EH (cell line): ENCODE measurements around the gene TUT4.
A peak's percentile ranks its signal among the peaks of the same experiment; 100 is the strongest.

Experiments
- DNase-seq: peaks from one replicate; pipeline ENCODE4 v3.0.0-alpha.2; 2015; ENCODE audit warnings: low read depth

Gene TUT4

GRCh38 chr1:52461821-52462220 lies 91.1 kb downstream of the TUT4 start:
- no peak for DNase-seq

DNA sequence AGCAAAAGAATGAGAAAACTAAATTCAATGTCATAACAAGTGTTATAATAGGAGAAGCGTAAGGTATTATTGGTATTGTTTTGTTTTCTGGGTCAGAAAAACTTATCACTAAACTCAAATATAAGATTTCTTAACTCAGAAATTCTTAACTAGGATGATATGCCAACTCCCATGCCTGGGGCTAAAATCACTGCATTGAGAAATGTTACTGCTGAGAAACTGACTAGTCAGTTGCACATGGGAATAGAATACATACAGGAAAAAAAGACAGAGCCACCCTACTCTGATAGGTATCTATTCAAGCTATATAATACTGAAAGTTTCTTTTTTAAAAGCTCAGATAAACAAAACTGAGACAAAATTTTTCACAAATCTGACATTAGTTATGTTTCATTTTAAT lies 92.2 kb downstream of the TUT4 start:
- peak; percentile 27 for DNase-seq

GRCh38 chr1:52455686-52456085 lies 97.2 kb downstream of the TUT4 start:
- no peak for DNase-seq

DNA sequence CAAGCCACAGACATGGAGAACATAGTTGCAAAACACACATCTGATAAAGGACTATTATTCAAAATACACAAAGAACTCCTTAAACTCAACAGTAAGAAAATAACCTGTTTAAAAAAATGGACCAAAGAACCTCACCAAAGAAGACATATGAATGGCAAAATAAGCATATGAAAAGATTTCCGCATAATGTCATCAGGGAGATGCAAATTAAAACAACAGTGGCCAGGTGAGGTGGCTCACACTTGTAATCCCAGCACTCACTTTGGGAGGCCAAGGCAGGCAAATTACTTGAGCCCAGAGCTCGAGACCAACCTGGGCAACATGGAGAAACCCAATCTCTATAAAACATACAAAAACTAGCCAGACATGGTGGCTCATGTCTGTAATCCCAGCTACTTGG lies 98.1 kb downstream of the TUT4 start:
- no peak for DNase-seq

- no peak for DNase-seq
Measured at GRCh38 chr1:52454127-52454526, 98.8 kb downstream of the TUT4 start.

GRCh38 chr1:52444463-52444862 lies 108.4 kb downstream of the TUT4 start:
- DNase-seq, result no peak

DNA sequence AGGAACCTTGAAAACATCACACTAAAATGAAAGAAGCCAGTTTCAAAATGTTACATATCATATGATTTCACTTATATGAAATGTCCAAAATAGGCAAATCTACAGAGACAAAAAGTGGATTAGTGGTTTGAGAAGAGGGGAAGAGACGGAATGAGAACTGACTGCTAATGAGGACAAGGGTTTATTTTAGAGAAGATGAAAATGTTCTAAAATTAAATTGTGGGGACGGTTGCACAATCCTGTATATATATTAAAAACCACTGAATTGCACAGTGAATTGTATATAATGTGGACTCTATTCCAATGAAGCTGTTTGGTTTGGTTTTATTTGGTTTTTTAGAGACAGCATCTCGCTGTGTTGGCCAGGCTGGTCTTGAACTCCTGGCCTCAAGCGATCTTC lies 112.9 kb downstream of the TUT4 start:
- no peak for DNase-seq

GRCh38 chr1:52436817-52437216 lies 116.1 kb downstream of the TUT4 start:
- no peak for DNase-seq

DNA sequence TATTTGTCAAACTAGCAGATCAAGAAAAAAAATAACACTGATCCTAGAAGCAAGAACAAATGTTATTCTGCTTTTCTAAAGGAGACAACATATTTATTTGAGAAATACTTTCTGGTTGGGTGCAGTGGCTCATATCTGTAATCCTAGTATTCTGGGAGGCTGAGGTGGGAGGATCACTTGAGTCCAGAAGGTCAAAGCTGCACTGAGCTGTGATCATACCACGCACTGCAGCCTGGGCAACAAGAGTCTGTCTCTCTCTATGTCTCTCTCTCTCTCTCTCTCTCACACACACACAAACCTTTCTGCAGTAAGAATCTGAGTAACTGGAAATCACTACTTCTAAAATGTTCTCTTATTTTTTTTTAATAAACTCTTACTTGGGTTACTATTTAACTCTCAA lies 117.2 kb downstream of the TUT4 start:
- no peak for DNase-seq

GRCh38 chr1:52435211-52435610 lies 117.7 kb downstream of the TUT4 start:
- no peak for DNase-seq

- DNase-seq, result no peak
Measured at GRCh38 chr1:52432807-52433206, 120.1 kb downstream of the TUT4 start.

DNA sequence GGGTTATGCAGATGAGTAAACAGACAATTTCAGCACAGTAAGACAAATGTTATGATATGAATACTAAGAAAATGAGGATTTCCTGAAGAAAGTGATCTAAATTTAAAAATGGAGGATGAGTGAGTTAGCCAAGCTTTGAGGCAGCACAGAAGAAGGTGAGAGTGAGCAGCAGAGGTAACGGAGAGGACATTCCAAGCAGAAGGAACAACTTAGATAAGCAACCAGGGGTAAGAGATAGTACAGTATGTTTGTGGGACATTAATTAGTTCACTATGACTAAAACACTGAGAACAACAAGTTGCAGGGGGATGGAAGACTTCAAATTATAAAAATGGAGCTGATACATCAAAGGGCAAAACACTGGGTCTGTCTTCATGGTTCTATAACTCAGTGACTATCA lies 125.7 kb downstream of the TUT4 start:
- DNase-seq, result no peak

DNA sequence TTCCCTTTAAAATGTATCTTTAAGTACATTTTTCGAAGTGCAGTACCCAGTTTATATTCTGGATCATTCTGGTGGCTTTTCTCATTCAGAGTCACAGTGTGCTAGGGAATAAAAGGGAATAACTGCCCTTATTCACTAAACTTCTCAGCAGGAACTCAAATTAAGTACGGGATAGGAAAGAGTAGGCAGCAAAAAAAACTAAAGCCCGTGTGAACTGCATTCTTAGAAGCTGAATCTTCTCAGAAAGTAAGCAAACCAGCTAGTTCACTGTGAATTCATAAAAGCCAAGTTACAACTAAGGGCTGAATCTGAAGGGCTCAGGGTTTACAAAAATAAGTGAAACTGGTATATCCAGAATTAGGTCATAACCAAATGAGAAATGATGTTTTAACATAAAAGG lies 126.5 kb downstream of the TUT4 start:
- DNase-seq, result peak; percentile 73

DNA sequence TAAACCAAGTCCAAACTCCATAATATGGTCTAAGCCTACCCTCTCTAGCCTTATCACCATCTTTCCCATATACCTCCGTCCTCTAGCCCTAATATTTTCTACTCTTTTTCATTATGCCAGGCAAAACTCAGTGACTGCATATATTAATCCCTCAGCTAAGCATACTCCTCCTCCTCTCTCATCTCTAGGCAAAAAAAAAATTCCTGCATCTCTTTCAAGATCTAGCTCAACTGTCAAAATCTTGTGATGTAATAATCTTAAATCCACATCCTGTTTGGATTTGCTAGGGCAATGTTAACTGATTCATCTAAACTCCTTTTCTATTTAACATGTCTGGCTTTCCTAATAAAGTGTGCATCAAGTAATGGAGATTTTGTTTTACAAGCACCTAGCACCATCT lies 128.1 kb downstream of the TUT4 start:
- DNase-seq, result peak; percentile 46

DNA sequence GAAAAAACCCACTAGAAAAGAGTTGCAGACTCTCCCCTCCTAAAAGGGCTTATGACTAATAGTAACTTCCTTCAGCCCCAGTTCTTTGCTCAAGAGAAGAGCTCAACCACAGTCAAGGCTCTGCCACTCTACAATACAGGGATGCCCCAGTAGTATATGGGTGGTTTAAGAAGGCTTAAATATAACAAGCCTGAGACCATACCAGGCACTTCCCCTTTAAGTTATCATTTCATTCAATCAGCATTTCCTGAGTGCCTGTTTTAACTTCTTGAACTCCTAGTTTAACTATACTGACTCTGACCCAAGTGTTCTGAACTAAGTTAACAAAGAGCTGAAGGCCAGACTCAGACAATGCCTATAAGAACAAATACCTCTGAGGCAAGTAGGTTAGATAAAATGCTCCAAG lies 128.7 kb downstream of the TUT4 start:
- DNase-seq, result peak; percentile 35

DNA sequence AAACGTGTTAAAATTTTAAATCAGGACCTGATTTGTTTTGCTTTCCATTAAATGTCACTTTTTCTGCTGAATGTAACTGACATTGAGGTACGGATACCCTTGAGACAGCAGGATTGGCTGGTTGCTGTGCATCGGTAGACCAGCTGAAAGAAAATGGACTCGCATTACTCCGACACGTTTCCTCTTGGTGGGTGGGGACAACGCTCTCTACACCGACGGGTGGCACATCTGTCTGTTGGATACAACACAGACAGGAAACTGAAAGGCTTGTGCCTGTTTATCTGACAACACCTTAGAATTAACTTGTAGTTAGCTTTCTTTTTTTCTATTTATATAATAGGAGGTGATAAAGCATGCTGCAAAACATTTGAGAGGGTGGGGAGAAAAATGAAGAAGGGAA lies 129.1 kb downstream of the TUT4 start:
- DNase-seq, result no peak

DNA sequence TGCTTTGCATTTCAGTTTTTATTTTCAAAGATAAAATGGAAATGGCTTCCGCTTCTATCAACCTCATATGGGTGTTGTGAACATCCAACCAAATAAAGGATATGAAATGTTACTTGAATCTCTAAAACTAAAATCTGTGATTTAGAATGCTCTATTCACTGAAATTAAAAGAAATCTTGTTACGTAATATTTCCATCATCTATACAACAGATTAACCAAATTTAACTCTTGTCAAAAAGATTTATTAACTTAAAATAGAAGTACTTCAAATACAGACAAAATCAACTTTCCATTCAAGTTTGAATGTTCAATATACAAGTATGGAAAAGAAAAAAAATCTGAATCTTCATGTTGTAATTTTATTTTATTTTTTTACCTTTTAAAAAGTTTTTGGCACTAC lies 129.8 kb downstream of the TUT4 start:
- no peak for DNase-seq

- DNase-seq, result no peak
Measured at GRCh38 chr1:52420713-52421112, 132.2 kb downstream of the TUT4 start.

- no peak for DNase-seq
Measured at GRCh38 chr1:52416811-52417210, 136.1 kb downstream of the TUT4 start.

DNA sequence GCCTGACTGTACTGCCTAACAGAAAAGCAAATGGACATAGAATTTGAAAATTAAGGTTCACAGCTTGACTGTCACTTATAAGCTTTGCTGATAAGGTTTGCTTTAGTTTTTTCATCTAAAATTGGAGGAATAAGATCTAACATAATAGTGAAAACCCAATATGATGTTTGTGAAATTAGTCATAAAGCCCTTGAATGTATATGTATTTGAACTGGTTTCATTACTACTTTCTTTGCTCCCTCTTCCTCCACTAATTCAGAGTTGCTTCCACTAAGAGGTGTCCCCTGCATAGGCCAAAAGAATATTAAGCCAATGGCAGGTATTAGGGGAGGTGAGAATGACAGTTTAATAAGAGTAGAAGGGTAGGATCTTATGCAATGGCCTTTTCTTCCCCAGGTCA lies 137.9 kb downstream of the TUT4 start:
- DNase-seq, result no peak

DNA sequence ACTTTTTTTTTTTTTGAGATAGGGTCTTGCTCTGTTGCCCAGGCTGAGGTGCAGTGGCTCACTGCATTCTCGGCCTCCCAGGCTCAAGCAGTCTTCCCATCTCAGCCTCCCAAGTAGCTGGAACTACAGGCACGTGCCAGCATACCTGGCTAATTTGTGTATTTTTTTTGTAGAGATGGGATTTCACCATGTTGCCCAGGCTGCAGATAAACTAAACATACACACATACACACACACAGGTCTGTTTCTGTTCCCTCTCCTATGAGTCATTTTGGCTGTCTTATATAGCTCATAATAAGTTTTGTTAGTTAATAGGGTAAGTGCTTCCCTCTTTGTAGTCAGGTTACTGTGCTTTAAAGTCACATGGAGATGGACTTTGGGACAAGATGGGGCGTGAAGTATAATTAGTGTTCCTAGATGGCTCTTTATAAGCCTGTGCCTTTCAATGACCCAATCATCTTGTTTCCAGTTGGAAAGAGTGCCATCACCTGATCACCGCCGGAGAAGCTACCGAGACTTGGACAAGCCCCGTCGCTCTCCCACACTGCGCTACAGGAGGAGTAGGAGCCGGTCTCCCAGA lies 139.4 kb downstream of the TUT4 start:
- no peak for DNase-seq

DNA sequence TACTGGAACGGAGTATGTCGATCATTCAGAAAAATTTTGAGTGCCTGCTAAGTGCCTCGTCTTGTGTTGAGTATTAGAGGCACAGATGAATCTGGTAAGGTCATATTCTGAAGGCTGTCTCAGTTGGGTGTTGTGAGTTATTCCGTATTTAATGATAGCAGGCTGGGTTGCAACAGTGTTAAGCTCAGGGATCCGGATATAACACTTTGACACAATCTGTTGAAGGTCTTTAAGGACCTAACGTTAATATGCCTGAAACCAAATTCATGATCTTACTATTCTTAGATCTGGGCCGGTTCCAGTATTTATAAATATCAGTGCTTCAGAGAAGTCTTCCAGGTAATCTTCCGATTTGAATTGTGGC lies 147.9 kb downstream of the TUT4 start:
- no peak for DNase-seq

- DNase-seq, result peak; percentile 97
Measured at GRCh38 chr1:52404116-52404974, 148.5 kb downstream of the TUT4 start, which contains the start of the genes ORC1 and PRPF38A. TSS of gene ORC1 (minus strand) at chr1:52404423. CDS start at chr1:52402223, 2,200 bp downstream. TSS of gene PRPF38A (plus strand) at chr1:52404602. CDS start at chr1:52404750, 148 bp downstream.
